Kidney epithelial cell (primary cell): ENCODE data around the gene TCP11. TPM values are rescaled to one million over a fixed set of nuclear protein-coding genes. Genes with fewer than 3 reads are reported as not detected.

Source experiments
- DNase-seq: peaks from one replicate; pipeline ENCODE4 v3.0.0-alpha.2; 2010; ENCODE audit warnings: low read depth
- H3K27me3 ChIP-seq: 2 replicates; pipeline ENCODE4 v1.6.0; 2011; ENCODE audit warnings: low read length; ENCODE audit not compliant: control insufficient read depth, insufficient read depth
- H3K36me3 ChIP-seq: 2 replicates; pipeline ENCODE4 v1.5.1; 2011; ENCODE audit warnings: low read length; ENCODE audit not compliant: control insufficient read depth, insufficient read depth
- H3K4me3 ChIP-seq: 2 replicates; pipeline ENCODE4 v1.5.1; 2011; ENCODE audit warnings: low read depth, mild to moderate bottlenecking, control low read depth, low read length
- CTCF ChIP-seq: IDR thresholded peaks from 2 replicates; pipeline ENCODE4 v1.5.1; 2011; ENCODE audit warnings: mild to moderate bottlenecking, moderate library complexity, low read length, control low read depth, inconsistent platforms; ENCODE audit not compliant: insufficient read depth, poor library complexity, severe bottlenecking
- total RNA-seq: library from RNA; depleted of rRNA; stranded (reverse); fragments of >200 nt; gene quantifications from 2 replicates; pipeline ENCODE4 v1.2.3, GENCODE V29; 2015

TCP11 gene
- total RNA-seq, 1 donor from 2014 or later = not detected

DNA sequence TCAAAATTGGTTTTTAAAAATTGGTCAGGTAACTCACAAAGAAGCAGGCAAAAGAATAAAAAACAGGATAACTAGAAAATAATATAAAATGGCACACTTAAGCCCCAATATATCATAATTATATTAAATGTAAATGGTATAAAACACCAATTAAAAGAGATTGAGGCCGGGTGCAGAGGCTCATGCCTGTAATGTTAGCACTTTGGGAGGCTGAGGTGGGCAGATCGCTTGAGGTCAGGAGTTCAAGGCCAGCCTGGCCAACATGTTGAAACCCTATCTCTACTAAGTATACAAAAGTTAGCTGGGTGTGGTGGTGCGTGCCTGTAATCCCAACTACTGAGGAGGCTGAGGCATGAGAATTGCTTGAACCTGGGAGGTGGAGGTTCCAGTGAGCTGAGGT, 36.1 kb downstream of the TCP11 start:
- H3K27me3 ChIP-seq = no peaks in the 10 kb centered on the region
- H3K4me3 ChIP-seq = no peak overlapping the region
- no peak for DNase-seq
- H3K36me3 ChIP-seq = no peaks in the 10 kb centered on the region
- no peak for TF ChIP-seq CTCF

- H3K27me3 ChIP-seq = no peaks in the 10 kb centered on the region
- no peaks in the 10 kb centered on the region for H3K36me3 ChIP-seq
- TF ChIP-seq CTCF = no peak
- DNase-seq = no peak
- no peak overlapping the region for H3K4me3 ChIP-seq
These were observed 42.0 kb downstream of the TCP11 start for GRCh38 chr6:35099116-35099515.

GRCh38 chr6:35096129-35096862, 44.8 kb downstream of the TCP11 start:
- DNase-seq = peak; percentile 35
- TF ChIP-seq CTCF = no peak
- no peak overlapping the region for H3K4me3 ChIP-seq
- no peaks in the 10 kb centered on the region for H3K36me3 ChIP-seq
- H3K27me3 ChIP-seq = no peaks in the 10 kb centered on the region

- Histone ChIP-seq H3K27me3 (no peaks in the 10 kb centered on the region), H3K36me3 (no peaks in the 10 kb centered on the region), H3K4me3 (no peak overlapping the region)
- no peak for DNase-seq
- no peak for TF ChIP-seq CTCF
These were observed 47.0 kb downstream of the TCP11 start for GRCh38 chr6:35094183-35094582.

GRCh38 chr6:35093783-35094182, 47.4 kb downstream of the TCP11 start:
- no peak for TF ChIP-seq CTCF
- H3K27me3 ChIP-seq = no peaks in the 10 kb centered on the region
- DNase-seq = no peak
- no peaks in the 10 kb centered on the region for H3K36me3 ChIP-seq
- H3K4me3 ChIP-seq = no peak overlapping the region

GRCh38 chr6:35093118-35093445, 48.1 kb downstream of the TCP11 start:
- H3K27me3 ChIP-seq = no peaks in the 10 kb centered on the region
- TF ChIP-seq CTCF = no peak
- DNase-seq = no peak
- no peak overlapping the region for H3K4me3 ChIP-seq
- H3K36me3 ChIP-seq = no peaks in the 10 kb centered on the region
